Activated T-cell treated with anti-CD3 and anti-CD28 coated beads, Interleukin-2, amount 50 U/mL, for 72 hours (primary cell): ENCODE data around the gene HDDC2. TPM values are rescaled to one million over a fixed set of nuclear protein-coding genes. Genes with fewer than 3 reads are reported as not detected.

Experiments
- ATAC-seq, 2 donors: fragments of 150-1000 bp; cut with Tn5 transposase; replicated peaks in 1 of 2; 2 replicates each; pipeline ENCODE4 v1.10.0; 2021; ENCODE audit warnings: moderate library complexity in 2 of 2, mild to moderate bottlenecking in 1 of 2
- DNase-seq, 2 donors: peaks; one replicate each; pipeline ENCODE4 v3.0.0; 2021 to 2022; ENCODE audit warnings: mixed read lengths in 1 of 2
- H3K27ac Mint-ChIP-seq: one replicate; pipeline ENCODE4 v1.8.0; 2022; ENCODE audit warnings: mild to moderate bottlenecking, moderate library complexity, mixed read lengths
- H3K27me3 Mint-ChIP-seq: one replicate; pipeline ENCODE4 v1.8.0; 2022; ENCODE audit warnings: low read depth, mixed read lengths
- H3K36me3 Mint-ChIP-seq, 2 donors: one replicate each; pipeline ENCODE4 v1.8.0; 2022; ENCODE audit warnings: mixed read lengths in 2 of 2, mild to moderate bottlenecking in 1 of 2; ENCODE audit not compliant: insufficient read depth in 2 of 2
- H3K4me1 Mint-ChIP-seq: one replicate; pipeline ENCODE4 v1.8.0; 2022; ENCODE audit warnings: low read depth, mixed read lengths
- H3K4me3 Mint-ChIP-seq, 2 donors: one replicate each; pipeline ENCODE4 v1.8.0; 2022; ENCODE audit warnings: mild to moderate bottlenecking in 2 of 2, mixed read lengths in 2 of 2, moderate library complexity in 2 of 2
- H3K9me3 Mint-ChIP-seq, 2 donors: one replicate each; pipeline ENCODE4 v1.8.0; 2022; ENCODE audit warnings: mixed read lengths in 2 of 2
- total RNA-seq, 2 donors: library from RNA; stranded (reverse); gene quantifications; one replicate each; pipeline ENCODE4 v1.2.3, GENCODE V29; 2022

Gene HDDC2
- total RNA-seq, 2 donors from 2014 or later = 68.8 to 92.4 TPM

DNA sequence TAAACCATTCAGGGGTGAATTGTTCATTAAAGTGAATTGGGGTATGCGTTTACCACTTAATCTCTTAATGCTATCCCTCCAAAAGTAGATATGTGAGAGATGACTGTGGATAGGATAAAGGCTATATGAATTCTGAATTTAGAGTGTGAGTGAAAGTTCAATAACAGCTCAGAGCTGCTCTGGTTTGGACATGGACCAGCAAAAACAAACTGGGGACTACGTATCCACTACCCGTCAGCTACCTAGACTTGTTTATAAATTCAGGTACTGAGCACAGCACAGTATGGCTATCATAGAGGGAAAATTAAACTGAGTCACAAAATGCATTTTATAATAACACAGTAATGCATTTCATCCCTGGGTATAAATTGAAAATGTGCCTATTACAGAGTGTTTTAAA lies 44.4 kb downstream of the HDDC2 start:
- Mint-ChIP-seq H3K9me3 (no peaks in the 10 kb centered on the region), H3K4me3 (no peak overlapping the region), H3K36me3 (peaks cover 0 to 2% of the 10 kb centered on the region in 2 donors), H3K4me1 (no peaks in the 10 kb centered on the region), H3K27me3 (no peaks in the 10 kb centered on the region), H3K27ac (no peak overlapping the region)
- DNase-seq (no peak), ATAC-seq (no peak)

DNA sequence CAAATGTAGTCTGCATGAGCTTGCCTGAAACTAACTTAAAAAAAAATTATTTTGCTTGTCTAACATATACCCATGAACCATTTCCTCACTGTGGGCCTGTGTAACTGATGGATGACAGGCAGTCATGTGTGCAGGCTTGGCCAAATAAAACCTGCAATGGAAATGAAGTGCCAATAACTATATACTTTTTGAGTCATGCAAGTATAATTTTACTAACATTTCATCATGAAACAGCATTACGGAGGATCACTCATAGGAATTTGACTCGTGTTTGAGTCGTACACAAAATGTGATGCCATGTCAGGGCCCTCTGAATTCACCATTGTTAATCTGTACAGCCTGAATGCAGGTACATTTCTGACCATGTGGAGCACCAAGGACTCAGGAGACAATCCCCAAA lies 46.6 kb downstream of the HDDC2 start:
- Mint-ChIP-seq H3K9me3 (no peaks in the 10 kb centered on the region), H3K27me3 (no peaks in the 10 kb centered on the region), H3K27ac (no peak overlapping the region), H3K36me3 (no peaks in the 10 kb centered on the region), H3K4me3 (no peak overlapping the region), H3K4me1 (no peaks in the 10 kb centered on the region)
- ATAC-seq (peak in 1 of 2 donors; percentile 64), DNase-seq (no peak)

GRCh38 chr6:125254321-125254720 lies 47.4 kb downstream of the HDDC2 start:
- DNase-seq (no peak), ATAC-seq (no peak)
- H3K27me3 Mint-ChIP-seq = no peaks in the 10 kb centered on the region
- no peaks in the 10 kb centered on the region for H3K36me3 Mint-ChIP-seq
- no peak overlapping the region for H3K27ac Mint-ChIP-seq
- no peaks in the 10 kb centered on the region for H3K9me3 Mint-ChIP-seq
- no peak overlapping the region for H3K4me3 Mint-ChIP-seq
- H3K4me1 Mint-ChIP-seq = no peaks in the 10 kb centered on the region

DNA sequence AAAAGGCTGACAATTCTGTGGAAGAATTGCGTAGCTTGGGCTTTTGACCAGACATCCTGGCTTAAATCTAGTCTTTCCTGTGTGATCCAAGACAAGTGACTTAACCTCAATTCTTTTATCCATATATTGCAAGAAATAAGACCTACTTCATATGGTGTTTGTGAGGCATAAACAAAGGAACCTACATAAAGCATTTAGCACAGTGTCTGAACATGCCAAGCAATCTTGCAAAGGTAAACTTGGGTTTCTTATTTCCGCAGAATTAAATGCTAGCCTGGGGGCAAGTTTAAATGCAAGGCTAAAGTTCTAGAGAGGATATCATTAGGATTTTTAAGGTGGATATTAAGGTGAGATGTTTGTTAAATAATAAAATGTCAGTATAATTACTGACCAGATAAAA lies 47.9 kb downstream of the HDDC2 start:
- ATAC-seq = no peak

DNA sequence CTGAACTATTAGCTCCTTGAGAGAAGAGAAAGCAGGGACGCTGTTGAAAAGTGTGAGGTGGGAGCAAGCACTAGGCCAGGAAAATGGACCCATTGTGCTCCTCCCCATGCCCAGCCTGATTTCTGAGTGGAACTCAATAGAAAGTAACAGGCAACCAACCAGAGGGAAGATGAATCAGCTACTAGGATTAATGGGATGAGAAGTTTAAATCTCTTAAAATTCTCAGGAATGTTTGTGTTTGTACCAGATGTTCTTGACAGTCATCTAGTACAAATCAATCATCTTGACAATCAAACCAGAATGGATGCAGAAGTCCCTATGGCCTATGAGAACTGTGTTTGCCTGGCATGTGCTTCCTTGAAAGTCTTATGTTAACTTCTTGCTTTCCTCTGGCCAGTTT lies 48.9 kb downstream of the HDDC2 start:
- DNase-seq = no peak
- H3K4me1 Mint-ChIP-seq = no peaks in the 10 kb centered on the region
- H3K9me3 Mint-ChIP-seq = no peaks in the 10 kb centered on the region
- ATAC-seq = no peak
- H3K27me3 Mint-ChIP-seq = peaks cover 5% of the 10 kb centered on the region
- H3K27ac Mint-ChIP-seq = no peak overlapping the region
- no peaks in the 10 kb centered on the region for H3K36me3 Mint-ChIP-seq
- H3K4me3 Mint-ChIP-seq = no peak overlapping the region

More for the DNA sequence above, 47.9 kb downstream of the HDDC2 start:
- DNase-seq = no peak
- Mint-ChIP-seq H3K4me1 (no peaks in the 10 kb centered on the region), H3K9me3 (no peaks in the 10 kb centered on the region), H3K27ac (no peak overlapping the region), H3K27me3 (no peaks in the 10 kb centered on the region), H3K36me3 (no peaks in the 10 kb centered on the region), H3K4me3 (no peak overlapping the region)

DNA sequence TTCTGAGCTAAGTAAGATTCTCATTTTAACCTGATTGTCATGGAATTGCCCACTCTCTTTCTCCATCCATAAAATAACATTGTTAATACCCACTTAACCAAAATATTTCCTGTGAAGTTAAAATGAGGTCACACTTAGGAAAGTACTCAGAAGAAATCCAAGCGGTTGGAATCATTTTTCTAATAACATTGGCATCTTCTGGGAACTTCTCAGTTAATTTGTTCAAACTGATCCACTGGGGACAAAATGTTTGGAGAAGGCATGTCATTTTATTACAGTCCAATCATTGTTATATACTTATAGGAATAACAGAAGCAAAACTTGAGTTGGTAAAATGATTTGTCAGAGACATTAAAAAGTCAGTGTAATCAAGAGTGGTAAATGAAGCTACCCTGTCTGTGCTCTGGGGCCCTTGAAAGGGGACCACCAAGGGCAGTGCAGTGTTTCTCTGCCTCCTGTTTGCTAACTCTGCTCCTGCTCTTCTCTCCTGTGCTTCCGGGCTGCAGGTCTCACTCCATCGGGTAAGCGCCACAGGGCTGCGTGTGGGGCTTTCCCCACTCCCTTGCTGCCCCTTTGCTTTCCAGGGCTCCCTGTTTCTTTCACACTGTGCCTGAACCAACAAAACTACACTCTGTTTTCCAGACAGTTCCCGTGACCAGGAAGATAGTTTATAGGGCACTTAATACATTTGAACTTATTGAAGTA lies 50.1 kb downstream of the HDDC2 start:
- ATAC-seq = no peak
- H3K27ac Mint-ChIP-seq = no peak overlapping the region
- H3K9me3 Mint-ChIP-seq = no peaks in the 10 kb centered on the region
- no peaks in the 10 kb centered on the region for H3K36me3 Mint-ChIP-seq
- peaks cover 14% of the 10 kb centered on the region for H3K27me3 Mint-ChIP-seq
- H3K4me1 Mint-ChIP-seq = no peaks in the 10 kb centered on the region
- H3K4me3 Mint-ChIP-seq = peak overlapping the region in 1 of 2 donors; percentile 41
- DNase-seq = no peak

GRCh38 chr6:125250511-125250910 lies 51.3 kb downstream of the HDDC2 start:
- Mint-ChIP-seq H3K4me1 (no peaks in the 10 kb centered on the region), H3K27me3 (peaks cover 20% of the 10 kb centered on the region), H3K36me3 (no peaks in the 10 kb centered on the region), H3K4me3 (no peak overlapping the region), H3K9me3 (no peaks in the 10 kb centered on the region), H3K27ac (no peak overlapping the region)
- ATAC-seq (no peak), DNase-seq (no peak)

DNA sequence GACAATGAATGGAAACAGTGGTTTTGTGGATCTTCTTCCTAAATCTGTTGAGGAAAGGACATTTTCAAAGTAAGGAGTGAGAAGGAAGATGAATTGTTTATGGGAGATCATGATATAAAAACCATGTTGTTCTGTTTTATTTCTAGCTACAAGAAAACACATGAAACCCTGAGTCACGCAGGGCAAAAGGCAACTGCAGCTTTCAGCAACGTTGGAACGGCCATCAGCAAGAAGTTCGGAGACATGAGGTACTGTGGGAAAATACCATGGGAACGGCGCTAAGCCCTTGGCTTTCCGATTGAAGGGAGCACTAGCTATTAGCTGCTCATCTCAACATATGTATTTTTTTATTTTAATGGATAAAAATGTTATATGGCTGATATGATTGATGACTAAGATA lies 53.6 kb downstream of the HDDC2 start:
- Mint-ChIP-seq H3K4me3 (no peak overlapping the region), H3K9me3 (peaks cover under 1 to 1% of the 10 kb centered on the region in 2 donors), H3K27me3 (peaks cover 20% of the 10 kb centered on the region), H3K27ac (no peak overlapping the region), H3K36me3 (peaks cover under 1% of the 10 kb centered on the region in 2 donors), H3K4me1 (no peaks in the 10 kb centered on the region)
- DNase-seq (no peak), ATAC-seq (no peak)

- peaks cover 4 to 7% of the 10 kb centered on the region in 2 donors for H3K36me3 Mint-ChIP-seq
These were observed 55.2 kb downstream of the HDDC2 start for GRCh38 chr6:125246566-125246965.

GRCh38 chr6:125245523-125246264 lies 56.1 kb downstream of the HDDC2 start:
- peaks cover 16 to 18% of the 10 kb centered on the region in 2 donors for H3K9me3 Mint-ChIP-seq
- ATAC-seq (no peak), DNase-seq (no peak)
- no peak overlapping the region for H3K4me3 Mint-ChIP-seq
- H3K36me3 Mint-ChIP-seq = peaks cover 8 to 9% of the 10 kb centered on the region in 2 donors
- H3K27ac Mint-ChIP-seq = no peak overlapping the region
- H3K27me3 Mint-ChIP-seq = peaks cover 25% of the 10 kb centered on the region
- H3K4me1 Mint-ChIP-seq = no peaks in the 10 kb centered on the region

More at GRCh38 chr6:125246566-125246965, 55.2 kb downstream of the HDDC2 start:
- peaks cover 25% of the 10 kb centered on the region for H3K27me3 Mint-ChIP-seq
- DNase-seq = no peak
- peaks cover 11 to 12% of the 10 kb centered on the region in 2 donors for H3K9me3 Mint-ChIP-seq
- H3K27ac Mint-ChIP-seq = no peak overlapping the region
- H3K4me1 Mint-ChIP-seq = no peaks in the 10 kb centered on the region
- ATAC-seq = no peak
- H3K4me3 Mint-ChIP-seq = no peak overlapping the region

- H3K4me1 Mint-ChIP-seq = no peaks in the 10 kb centered on the region
- H3K9me3 Mint-ChIP-seq = peaks cover 20% of the 10 kb centered on the region in 2 donors
- DNase-seq = no peak
- H3K27me3 Mint-ChIP-seq = peaks cover 25% of the 10 kb centered on the region
- H3K36me3 Mint-ChIP-seq = peaks cover 9 to 10% of the 10 kb centered on the region in 2 donors
- H3K27ac Mint-ChIP-seq = no peak overlapping the region
- no peak for ATAC-seq
- H3K4me3 Mint-ChIP-seq = no peak overlapping the region
These were observed 56.7 kb downstream of the HDDC2 start for GRCh38 chr6:125245109-125245508.

DNA sequence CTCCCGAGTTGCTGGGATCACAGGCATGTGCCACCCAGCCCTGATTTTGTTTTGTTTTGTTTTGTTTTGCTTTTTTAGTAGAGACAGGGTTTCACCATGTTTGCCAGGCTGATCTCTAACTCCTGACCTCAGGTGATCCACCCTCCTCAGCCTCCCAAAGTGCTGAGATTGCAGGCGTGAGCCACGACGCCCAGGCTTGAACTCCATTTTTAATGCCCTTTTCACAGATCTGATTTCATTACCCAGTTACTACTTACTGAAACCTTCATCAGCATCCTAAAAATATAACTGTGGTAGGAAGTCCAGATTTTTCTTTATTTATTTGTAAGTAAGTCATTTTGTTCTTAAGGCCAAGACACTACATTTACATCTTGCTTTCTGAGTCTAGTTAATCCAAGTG lies 64.0 kb downstream of the HDDC2 start:
- Mint-ChIP-seq H3K9me3 (peaks cover 20 to 25% of the 10 kb centered on the region in 2 donors), H3K4me1 (no peaks in the 10 kb centered on the region), H3K36me3 (peaks cover 7 to 10% of the 10 kb centered on the region in 2 donors), H3K27me3 (peaks cover 5% of the 10 kb centered on the region), H3K27ac (no peak overlapping the region), H3K4me3 (no peak overlapping the region)
- DNase-seq (no peak), ATAC-seq (no peak)

- Mint-ChIP-seq H3K36me3 (peaks cover 6 to 7% of the 10 kb centered on the region in 2 donors), H3K4me3 (no peak overlapping the region), H3K4me1 (no peaks in the 10 kb centered on the region), H3K9me3 (peaks cover 16 to 18% of the 10 kb centered on the region in 2 donors), H3K27ac (peak overlapping the region; percentile 13), H3K27me3 (no peaks in the 10 kb centered on the region)
- DNase-seq (no peak), ATAC-seq (no peak)
These were observed 65.0 kb downstream of the HDDC2 start for GRCh38 chr6:125236536-125237327.
